ENCODE measurements around the gene PHF19. TPM values are rescaled to one million over a fixed set of nuclear protein-coding genes. Genes with fewer than 3 reads are reported as not detected.

The PHF19 gene
- total RNA-seq, 2 donors from 2014 or later: 47.9 to 81.7 TPM

GRCh38 chr9:120857481-120857880 is 19.5 kb downstream of the PHF19 start:
- Histone ChIP-seq H3K27me3 (replicated peaks; ENCODE audit: insufficient read depth) (no peaks in the 10 kb centered on the region), H3K4me1 (ENCODE audit: control insufficient read depth in 1 of 2, low read depth in 2 of 2) (no peaks in the 10 kb centered on the region), H3K36me3 (peaks cover 44% of the 10 kb centered on the region), H3K9me3 (no peaks in the 10 kb centered on the region), H3K27ac (peak overlapping the region in 1 of 2 donors; percentile 26), H3K4me3 (no peak overlapping the region)
- no peak for ATAC-seq (ENCODE audit: insufficient number of reproducible peaks, low FRiP score, low read depth)
- TF ChIP-seq CTCF (IDR thresholded peaks at IDR 0.05): no peak
- no peak for DNase-seq (ENCODE audit: low spot score)

- ATAC-seq (ENCODE audit: insufficient number of reproducible peaks, low FRiP score, low read depth): no peak
These were observed 20.3 kb downstream of the PHF19 start for GRCh38 chr9:120856700-120857099.

GRCh38 chr9:120855827-120856670 is 20.9 kb downstream of the PHF19 start:
- Histone ChIP-seq H3K27me3 (replicated peaks; ENCODE audit: insufficient read depth) (no peaks in the 10 kb centered on the region), H3K4me1 (ENCODE audit: control insufficient read depth in 1 of 2, low read depth in 2 of 2) (no peaks in the 10 kb centered on the region), H3K9me3 (no peaks in the 10 kb centered on the region), H3K27ac (peak overlapping the region in 1 of 2 donors; percentile 40), H3K4me3 (no peak overlapping the region), H3K36me3 (peaks cover 32% of the 10 kb centered on the region)
- TF ChIP-seq CTCF (IDR thresholded peaks at IDR 0.05): no peak
- DNase-seq (ENCODE audit: low spot score): no peak
- no peak for ATAC-seq (ENCODE audit: insufficient number of reproducible peaks, low FRiP score, low read depth)

More at GRCh38 chr9:120856700-120857099, 20.3 kb downstream of the PHF19 start:
- Histone ChIP-seq H3K36me3 (peaks cover 37% of the 10 kb centered on the region), H3K4me3 (no peak overlapping the region), H3K9me3 (no peaks in the 10 kb centered on the region), H3K27me3 (replicated peaks; ENCODE audit: insufficient read depth) (no peaks in the 10 kb centered on the region), H3K27ac (peak overlapping the region in 1 of 2 donors; percentile 40), H3K4me1 (ENCODE audit: control insufficient read depth in 1 of 2, low read depth in 2 of 2) (no peaks in the 10 kb centered on the region)
- no peak for DNase-seq (ENCODE audit: low spot score)
- TF ChIP-seq CTCF (IDR thresholded peaks at IDR 0.05): no peak

GRCh38 chr9:120854596-120855327 is 22.2 kb downstream of the PHF19 start:
- H3K27me3 ChIP-seq (replicated peaks; ENCODE audit: insufficient read depth): no peaks in the 10 kb centered on the region
- DNase-seq (ENCODE audit: low spot score) (no peak), ATAC-seq (ENCODE audit: insufficient number of reproducible peaks, low FRiP score, low read depth) (no peak)
- H3K4me1 ChIP-seq (ENCODE audit: control insufficient read depth in 1 of 2, low read depth in 2 of 2): no peaks in the 10 kb centered on the region
- H3K9me3 ChIP-seq: no peaks in the 10 kb centered on the region
- no peak for TF ChIP-seq CTCF (IDR thresholded peaks at IDR 0.05)
- H3K4me3 ChIP-seq: no peak overlapping the region
- H3K36me3 ChIP-seq: peaks cover 21% of the 10 kb centered on the region
- no peak overlapping the region for H3K27ac ChIP-seq

- H3K9me3 ChIP-seq: no peaks in the 10 kb centered on the region
- no peaks in the 10 kb centered on the region for H3K4me1 ChIP-seq (ENCODE audit: control insufficient read depth in 1 of 2, low read depth in 2 of 2)
- H3K4me3 ChIP-seq: no peak overlapping the region
- H3K27me3 ChIP-seq (replicated peaks; ENCODE audit: insufficient read depth): no peaks in the 10 kb centered on the region
- peaks cover 14% of the 10 kb centered on the region for H3K36me3 ChIP-seq
- no peak for DNase-seq (ENCODE audit: low spot score)
- no peak overlapping the region for H3K27ac ChIP-seq
- no peak for ATAC-seq (ENCODE audit: insufficient number of reproducible peaks, low FRiP score, low read depth)
- TF ChIP-seq CTCF (IDR thresholded peaks at IDR 0.05): no peak
These were observed 23.8 kb downstream of the PHF19 start for GRCh38 chr9:120853198-120853597.
